GM10266 (cell line): Measurements from ENCODE around the gene XNDC1N.
"Not testable (repeated sequence)": the region's sequence is repeated elsewhere in the genome, so short reads cannot be mapped to it uniquely, and the experiment has no call there.

ENCODE experiments used
- DNase-seq: peaks from one replicate; pipeline ENCODE4 v3.0.0; 2012; ENCODE audit errors: extremely low spot score
- CTCF ChIP-seq: IDR thresholded peaks from 2 replicates; pipeline ENCODE4 v1.5.1; 2012; ENCODE audit warnings: mild to moderate bottlenecking, low read depth; ENCODE audit not compliant: control insufficient read depth, insufficient read depth; ENCODE audit errors: missing control alignments

XNDC1N gene

GRCh38 chr11:71914617-71915189 lies 13.7 kb downstream of the XNDC1N start:
- TF ChIP-seq CTCF, result no peak
- DNase-seq, result no peak

- no peak for TF ChIP-seq CTCF
- DNase-seq, result no peak
Measured at GRCh38 chr11:71913756-71914526, 14.5 kb downstream of the XNDC1N start.

GRCh38 chr11:71911986-71912340 lies 16.4 kb downstream of the XNDC1N start:
- not testable (repeated sequence) for DNase-seq

- TF ChIP-seq CTCF, result peak; percentile 39
- not testable (repeated sequence) for DNase-seq
Measured at GRCh38 chr11:71911321-71911985, 16.9 kb downstream of the XNDC1N start.

- DNase-seq, result not testable (repeated sequence)
Measured at GRCh38 chr11:71910775-71911174, 17.6 kb downstream of the XNDC1N start.

GRCh38 chr11:71908218-71908617 lies 20.2 kb downstream of the XNDC1N start:
- TF ChIP-seq CTCF, result no peak
- DNase-seq, result no peak

- not testable (repeated sequence) for DNase-seq
Measured at GRCh38 chr11:71901137-71901536, 27.3 kb downstream of the XNDC1N start.

GRCh38 chr11:71895961-71896360 lies 32.4 kb downstream of the XNDC1N start:
- TF ChIP-seq CTCF, result no peak
- DNase-seq, result no peak

- DNase-seq, result not testable (repeated sequence)
Measured at GRCh38 chr11:71889181-71889872, 39.1 kb downstream of the XNDC1N start.

GRCh38 chr11:71888335-71889010 lies 39.9 kb downstream of the XNDC1N start:
- not testable (repeated sequence) for DNase-seq

GRCh38 chr11:71885806-71886205 lies 42.6 kb downstream of the XNDC1N start:
- DNase-seq, result not testable (repeated sequence)
